WTC11 (cell line): ENCODE data around the gene DDN. TPM values are rescaled to one million over a fixed set of nuclear protein-coding genes. Genes with fewer than 3 reads are reported as not detected.

Experiments used
- ATAC-seq: fragments of 200-7000 bp; cut with Tn5 transposase; 2 replicates; pipeline ENCODE4 v1.10.0; 2021; ENCODE audit warnings: mild to moderate bottlenecking, moderate library complexity
- CTCF ChIA-PET: fragments of 300-600 bp; sonication (Branson Sonifier 250); formaldehyde crosslinking; loops from one replicate; lab custom pipeline; 2021; ENCODE audit warnings: antibody characterized with exemption; lab: Charles Lee
- POLR2A ChIA-PET: fragments of 350-600 bp; sonication (Branson Sonifier 250); formaldehyde crosslinking; loops from one replicate; lab custom pipeline; 2021; ENCODE audit warnings: antibody characterized with exemption; lab: Charles Lee
- DNase-seq: peaks from one replicate; pipeline ENCODE4 v3.0.0; 2021; ENCODE audit warnings: low spot score
- H3K27ac Mint-ChIP-seq: 2 replicates; pipeline ENCODE4 v1.8.0; 2021; ENCODE audit warnings: mixed read lengths
- H3K27me3 Mint-ChIP-seq: 2 replicates; pipeline ENCODE4 v1.8.0; 2021; ENCODE audit warnings: low read depth, mild to moderate bottlenecking, moderate library complexity, mixed read lengths
- H3K36me3 Mint-ChIP-seq: 2 replicates; pipeline ENCODE4 v1.8.0; 2021; ENCODE audit warnings: mixed read lengths
- H3K4me1 Mint-ChIP-seq: 2 replicates; pipeline ENCODE4 v1.8.0; 2022; ENCODE audit warnings: mixed read lengths
- H3K4me3 Mint-ChIP-seq: 2 replicates; pipeline ENCODE4 v1.8.0; 2021; ENCODE audit warnings: mild to moderate bottlenecking, moderate library complexity, mixed read lengths
- H3K9me3 Mint-ChIP-seq: 2 replicates; pipeline ENCODE4 v1.8.0; 2021; ENCODE audit warnings: mixed read lengths
- CBFB ChIP-seq: sonication (generic); formaldehyde crosslinking; IDR thresholded peaks from 2 replicates; pipeline ENCODE4 v1.8.1; 2022; ENCODE audit warnings: mild to moderate bottlenecking, low read depth, missing genetic modification reagents
- FOXK1 ChIP-seq: sonication (generic); formaldehyde crosslinking; IDR thresholded peaks from 2 replicates; pipeline ENCODE4 v1.8.0; 2022; ENCODE audit warnings: mild to moderate bottlenecking, moderate library complexity, missing genetic modification reagents
- HMGA2 ChIP-seq: fragments of 250-450 bp; sonication (Bioruptor Pico); IDR thresholded peaks from 2 replicates; pipeline ENCODE4 v1.4.0; 2021; ENCODE audit warnings: mild to moderate bottlenecking, moderate library complexity
- NFATC4 ChIP-seq: fragments of 250-450 bp; sonication (Bioruptor Pico); IDR thresholded peaks from 2 replicates; pipeline ENCODE4 v1.9.0; 2021; ENCODE audit warnings: mild to moderate bottlenecking
- NFYB ChIP-seq: sonication (generic); formaldehyde crosslinking; conservative IDR thresholded peaks from 2 replicates; pipeline ENCODE4 v1.8.0; 2022; ENCODE audit warnings: low read depth, missing genetic modification reagents
- NR1H2 ChIP-seq: sonication (generic); formaldehyde crosslinking; IDR thresholded peaks from 2 replicates; pipeline ENCODE4 v1.9.0; 2021; ENCODE audit warnings: mild to moderate bottlenecking, moderate library complexity, missing genetic modification reagents
- SMAD4 ChIP-seq: sonication (generic); formaldehyde crosslinking; IDR thresholded peaks from 2 replicates; pipeline ENCODE4 v1.8.0; 2022; ENCODE audit warnings: mild to moderate bottlenecking, missing genetic modification reagents
- SP1 ChIP-seq: sonication (generic); formaldehyde crosslinking; conservative IDR thresholded peaks from 2 replicates; pipeline ENCODE4 v1.8.1; 2022; ENCODE audit warnings: missing genetic modification reagents
- total RNA-seq: library from RNA; stranded (reverse); gene quantifications from 3 replicates; pipeline ENCODE4 v1.2.3, GENCODE V29; 2021
- TF ChIP-seq, protein P1 (sequence below): sonication (generic); formaldehyde crosslinking; IDR thresholded peaks from 2 replicates; pipeline ENCODE4 v1.8.0; 2023; ENCODE audit warnings: missing genetic modification reagents, mild to moderate bottlenecking, borderline replicate concordance
- TF ChIP-seq, protein P2 (sequence below): sonication (generic); formaldehyde crosslinking; IDR thresholded peaks from 2 replicates; pipeline ENCODE4 v1.8.0; 2022; ENCODE audit warnings: mild to moderate bottlenecking, missing genetic modification reagents
- TF ChIP-seq, protein P3 (sequence below): sonication (generic); formaldehyde crosslinking; IDR thresholded peaks from 2 replicates; pipeline ENCODE4 v1.8.1; 2022; ENCODE audit warnings: missing genetic modification reagents, borderline replicate concordance
- TF ChIP-seq, protein P4 (sequence below): fragments of 250-450 bp; sonication (Bioruptor Pico); IDR thresholded peaks from 2 replicates; pipeline ENCODE4 v1.8.0; 2021; ENCODE audit warnings: mild to moderate bottlenecking
- TF ChIP-seq, protein P5 (sequence below): sonication (generic); formaldehyde crosslinking; IDR thresholded peaks from 2 replicates; pipeline ENCODE4 v1.8.1; 2023; ENCODE audit warnings: mild to moderate bottlenecking, moderate library complexity, missing genetic modification reagents

DDN gene
- total RNA-seq, 1 experiment from 2014 or later, result 0.33 TPM

DNA sequence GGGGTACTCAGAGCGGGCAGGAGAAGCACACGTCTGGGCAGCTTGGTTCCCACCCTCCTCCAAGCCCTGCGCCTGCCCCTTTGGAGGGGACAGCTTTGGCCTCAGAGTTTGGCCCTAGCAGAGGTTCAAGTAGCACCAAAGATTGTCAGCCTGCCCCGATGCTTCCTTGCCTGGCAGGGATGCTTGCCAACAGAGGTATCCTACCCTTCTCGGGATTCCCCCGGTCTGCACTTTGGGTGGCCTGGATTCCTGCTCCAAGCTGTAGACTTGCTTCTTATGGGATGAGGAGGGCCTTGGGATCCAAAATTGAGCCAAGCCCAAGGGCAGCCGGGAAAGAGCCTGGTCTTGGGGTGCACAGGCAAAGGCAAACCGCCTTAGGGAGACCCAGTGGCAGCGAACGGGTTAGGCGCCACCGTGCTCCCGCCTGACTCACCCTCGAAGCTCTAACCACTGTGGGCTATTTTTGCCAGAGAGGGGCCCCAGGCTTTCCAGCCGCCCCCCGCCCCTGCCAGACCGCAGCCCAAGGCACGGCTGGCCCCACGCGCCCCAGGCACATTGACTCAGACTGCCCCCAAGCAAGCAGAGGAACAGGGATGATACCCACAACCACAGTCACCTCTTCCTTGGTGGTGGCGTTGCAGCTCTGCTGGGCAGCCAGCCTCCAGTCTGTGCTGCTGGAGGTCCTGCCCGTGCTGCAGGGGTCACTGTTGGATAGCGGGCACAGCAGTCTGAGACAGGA is 26.8 kb downstream of the DDN start:
- H3K9me3 Mint-ChIP-seq, result no peaks in the 10 kb centered on the region
- no peak overlapping the region for H3K27ac Mint-ChIP-seq
- no peaks in the 10 kb centered on the region for H3K36me3 Mint-ChIP-seq
- TF ChIP-seq, protein P1, sequence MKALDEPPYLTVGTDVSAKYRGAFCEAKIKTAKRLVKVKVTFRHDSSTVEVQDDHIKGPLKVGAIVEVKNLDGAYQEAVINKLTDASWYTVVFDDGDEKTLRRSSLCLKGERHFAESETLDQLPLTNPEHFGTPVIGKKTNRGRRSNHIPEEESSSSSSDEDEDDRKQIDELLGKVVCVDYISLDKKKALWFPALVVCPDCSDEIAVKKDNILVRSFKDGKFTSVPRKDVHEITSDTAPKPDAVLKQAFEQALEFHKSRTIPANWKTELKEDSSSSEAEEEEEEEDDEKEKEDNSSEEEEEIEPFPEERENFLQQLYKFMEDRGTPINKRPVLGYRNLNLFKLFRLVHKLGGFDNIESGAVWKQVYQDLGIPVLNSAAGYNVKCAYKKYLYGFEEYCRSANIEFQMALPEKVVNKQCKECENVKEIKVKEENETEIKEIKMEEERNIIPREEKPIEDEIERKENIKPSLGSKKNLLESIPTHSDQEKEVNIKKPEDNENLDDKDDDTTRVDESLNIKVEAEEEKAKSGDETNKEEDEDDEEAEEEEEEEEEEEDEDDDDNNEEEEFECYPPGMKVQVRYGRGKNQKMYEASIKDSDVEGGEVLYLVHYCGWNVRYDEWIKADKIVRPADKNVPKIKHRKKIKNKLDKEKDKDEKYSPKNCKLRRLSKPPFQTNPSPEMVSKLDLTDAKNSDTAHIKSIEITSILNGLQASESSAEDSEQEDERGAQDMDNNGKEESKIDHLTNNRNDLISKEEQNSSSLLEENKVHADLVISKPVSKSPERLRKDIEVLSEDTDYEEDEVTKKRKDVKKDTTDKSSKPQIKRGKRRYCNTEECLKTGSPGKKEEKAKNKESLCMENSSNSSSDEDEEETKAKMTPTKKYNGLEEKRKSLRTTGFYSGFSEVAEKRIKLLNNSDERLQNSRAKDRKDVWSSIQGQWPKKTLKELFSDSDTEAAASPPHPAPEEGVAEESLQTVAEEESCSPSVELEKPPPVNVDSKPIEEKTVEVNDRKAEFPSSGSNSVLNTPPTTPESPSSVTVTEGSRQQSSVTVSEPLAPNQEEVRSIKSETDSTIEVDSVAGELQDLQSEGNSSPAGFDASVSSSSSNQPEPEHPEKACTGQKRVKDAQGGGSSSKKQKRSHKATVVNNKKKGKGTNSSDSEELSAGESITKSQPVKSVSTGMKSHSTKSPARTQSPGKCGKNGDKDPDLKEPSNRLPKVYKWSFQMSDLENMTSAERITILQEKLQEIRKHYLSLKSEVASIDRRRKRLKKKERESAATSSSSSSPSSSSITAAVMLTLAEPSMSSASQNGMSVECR, result no peak
- no peak for TF ChIP-seq SP1 (CRISPR knock-in tag)
- TF ChIP-seq, protein P2, sequence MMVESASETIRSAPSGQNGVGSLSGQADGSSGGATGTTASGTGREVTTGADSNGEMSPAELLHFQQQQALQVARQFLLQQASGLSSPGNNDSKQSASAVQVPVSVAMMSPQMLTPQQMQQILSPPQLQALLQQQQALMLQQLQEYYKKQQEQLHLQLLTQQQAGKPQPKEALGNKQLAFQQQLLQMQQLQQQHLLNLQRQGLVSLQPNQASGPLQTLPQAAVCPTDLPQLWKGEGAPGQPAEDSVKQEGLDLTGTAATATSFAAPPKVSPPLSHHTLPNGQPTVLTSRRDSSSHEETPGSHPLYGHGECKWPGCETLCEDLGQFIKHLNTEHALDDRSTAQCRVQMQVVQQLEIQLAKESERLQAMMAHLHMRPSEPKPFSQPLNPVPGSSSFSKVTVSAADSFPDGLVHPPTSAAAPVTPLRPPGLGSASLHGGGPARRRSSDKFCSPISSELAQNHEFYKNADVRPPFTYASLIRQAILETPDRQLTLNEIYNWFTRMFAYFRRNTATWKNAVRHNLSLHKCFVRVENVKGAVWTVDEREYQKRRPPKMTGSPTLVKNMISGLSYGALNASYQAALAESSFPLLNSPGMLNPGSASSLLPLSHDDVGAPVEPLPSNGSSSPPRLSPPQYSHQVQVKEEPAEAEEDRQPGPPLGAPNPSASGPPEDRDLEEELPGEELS, result no peak
- TF ChIP-seq, protein P3, sequence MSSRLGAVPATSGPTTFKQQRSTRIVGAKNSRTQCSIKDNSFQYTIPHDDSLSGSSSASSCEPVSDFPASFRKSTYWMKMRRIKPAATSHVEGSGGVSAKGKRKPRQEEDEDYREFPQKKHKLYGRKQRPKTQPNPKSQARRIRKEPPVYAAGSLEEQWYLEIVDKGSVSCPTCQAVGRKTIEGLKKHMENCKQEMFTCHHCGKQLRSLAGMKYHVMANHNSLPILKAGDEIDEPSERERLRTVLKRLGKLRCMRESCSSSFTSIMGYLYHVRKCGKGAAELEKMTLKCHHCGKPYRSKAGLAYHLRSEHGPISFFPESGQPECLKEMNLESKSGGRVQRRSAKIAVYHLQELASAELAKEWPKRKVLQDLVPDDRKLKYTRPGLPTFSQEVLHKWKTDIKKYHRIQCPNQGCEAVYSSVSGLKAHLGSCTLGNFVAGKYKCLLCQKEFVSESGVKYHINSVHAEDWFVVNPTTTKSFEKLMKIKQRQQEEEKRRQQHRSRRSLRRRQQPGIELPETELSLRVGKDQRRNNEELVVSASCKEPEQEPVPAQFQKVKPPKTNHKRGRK (CRISPR knock-in tag), result no peak
- no peak for TF ChIP-seq FOXK1 (CRISPR knock-in tag)
- no peak for TF ChIP-seq SMAD4 (CRISPR knock-in tag)
- TF ChIP-seq CBFB, result no peak
- TF ChIP-seq NFYB, result no peak
- TF ChIP-seq, protein P4, sequence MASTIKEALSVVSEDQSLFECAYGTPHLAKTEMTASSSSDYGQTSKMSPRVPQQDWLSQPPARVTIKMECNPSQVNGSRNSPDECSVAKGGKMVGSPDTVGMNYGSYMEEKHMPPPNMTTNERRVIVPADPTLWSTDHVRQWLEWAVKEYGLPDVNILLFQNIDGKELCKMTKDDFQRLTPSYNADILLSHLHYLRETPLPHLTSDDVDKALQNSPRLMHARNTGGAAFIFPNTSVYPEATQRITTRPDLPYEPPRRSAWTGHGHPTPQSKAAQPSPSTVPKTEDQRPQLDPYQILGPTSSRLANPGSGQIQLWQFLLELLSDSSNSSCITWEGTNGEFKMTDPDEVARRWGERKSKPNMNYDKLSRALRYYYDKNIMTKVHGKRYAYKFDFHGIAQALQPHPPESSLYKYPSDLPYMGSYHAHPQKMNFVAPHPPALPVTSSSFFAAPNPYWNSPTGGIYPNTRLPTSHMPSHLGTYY, result no peak
- TF ChIP-seq, protein P5, sequence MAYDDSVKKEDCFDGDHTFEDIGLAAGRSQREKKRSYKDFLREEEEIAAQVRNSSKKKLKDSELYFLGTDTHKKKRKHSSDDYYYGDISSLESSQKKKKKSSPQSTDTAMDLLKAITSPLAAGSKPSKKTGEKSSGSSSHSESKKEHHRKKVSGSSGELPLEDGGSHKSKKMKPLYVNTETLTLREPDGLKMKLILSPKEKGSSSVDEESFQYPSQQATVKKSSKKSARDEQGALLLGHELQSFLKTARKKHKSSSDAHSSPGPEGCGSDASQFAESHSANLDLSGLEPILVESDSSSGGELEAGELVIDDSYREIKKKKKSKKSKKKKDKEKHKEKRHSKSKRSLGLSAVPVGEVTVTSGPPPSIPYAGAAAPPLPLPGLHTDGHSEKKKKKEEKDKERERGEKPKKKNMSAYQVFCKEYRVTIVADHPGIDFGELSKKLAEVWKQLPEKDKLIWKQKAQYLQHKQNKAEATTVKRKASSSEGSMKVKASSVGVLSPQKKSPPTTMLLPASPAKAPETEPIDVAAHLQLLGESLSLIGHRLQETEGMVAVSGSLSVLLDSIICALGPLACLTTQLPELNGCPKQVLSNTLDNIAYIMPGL (CRISPR knock-in tag), result no peak
- TF ChIP-seq HMGA2 (CRISPR knock-in tag), result no peak
- no peak for TF ChIP-seq NR1H2 (CRISPR knock-in tag)
- TF ChIP-seq NFATC4 (CRISPR knock-in tag), result no peak
- TF ChIP-seq, all 79 proteins: peak for 0
- Mint-ChIP-seq H3K27me3 (peaks cover 100% of the 10 kb centered on the region), H3K4me3 (peak overlapping the region; percentile 86), H3K4me1 (peaks cover 38% of the 10 kb centered on the region)
- ATAC-seq (no peak), DNase-seq (no peak)
- ChIA-PET CTCF (interaction anchor here (0.6 to 11.0 kb wide), 18 partner anchors 9 to 156 kb away, joined by 3 to 164 read pairs (median 4); partner anchors contain the start of genes ARF3, DDN, FKBP11 and PRKAG1), POLR2A (no interaction called here)
